BLaER1 treated with 17β-estradiol and CSF1 and Interleukin-3, amounts not matched to agents 10 nM and 100 nM (cell line): Measurements from ENCODE around the gene INPP5A.

Experiments used
- H3K27ac ChIP-seq, 11 experiments: shearing (Covaris generic); formaldehyde crosslinking; 2 replicates each; pipeline ENCODE4 v1.8.1; 2022
- H3K27me3 ChIP-seq, 11 experiments: shearing (Covaris generic); formaldehyde crosslinking; 2 replicates each; pipeline ENCODE4 v1.8.1; 2022
- H3K36me3 ChIP-seq, 11 experiments: shearing (Covaris generic); formaldehyde crosslinking; 2 replicates each; pipeline ENCODE4 v1.8.1; 2022
- H3K4me1 ChIP-seq, 10 experiments: shearing (Covaris generic); formaldehyde crosslinking; 2 replicates each; pipeline ENCODE4 v1.8.1; 2022
- H3K4me2 ChIP-seq, 11 experiments: shearing (Covaris generic); formaldehyde crosslinking; 2 replicates each; pipeline ENCODE4 v1.8.1; 2022
- H3K4me3 ChIP-seq, 10 experiments: shearing (Covaris generic); formaldehyde crosslinking; 2 replicates each; pipeline ENCODE4 v1.8.1; 2022
- H3K9ac ChIP-seq, 11 experiments: shearing (Covaris generic); formaldehyde crosslinking; 2 replicates each; pipeline ENCODE4 v1.8.1; 2022
- H3K9me3 ChIP-seq, 11 experiments: shearing (Covaris generic); formaldehyde crosslinking; replicated peaks in 1 of 11; 2 replicates each; pipeline ENCODE4 v1.8.1; 2022
- H4K20me1 ChIP-seq, 11 experiments: shearing (Covaris generic); formaldehyde crosslinking; 2 replicates each; pipeline ENCODE4 v1.8.1; 2022
- Cebpa-rat ChIP-seq, 11 experiments: shearing (Covaris generic); IDR thresholded peaks; 2 replicates each; pipeline ENCODE4 v1.8.1; 2022

The INPP5A gene

GRCh38 chr10:132528064-132528691 lies 9.4 kb upstream of the INPP5A start:
- no peaks in the 10 kb centered on the region for H3K4me1 ChIP-seq
- peaks cover 0 to 11% (median 0%) of the 10 kb centered on the region in 11 experiments; a peak in 1 of 22 replicates for H4K20me1 ChIP-seq
- no peak overlapping the region for H3K4me3 ChIP-seq
- no peak overlapping the region for H3K9ac ChIP-seq
- no peak overlapping the region for H3K4me2 ChIP-seq
- peaks cover 15 to 25% (median 20%) of the 10 kb centered on the region in 11 experiments for H3K9me3 ChIP-seq
- H3K27ac ChIP-seq, result no peak overlapping the region
- H3K27me3 ChIP-seq, result peaks cover 0 to 8% (median 0%) of the 10 kb centered on the region in 11 experiments; a peak in 1 of 22 replicates
- TF ChIP-seq Cebpa-rat (IDR thresholded peaks at IDR 0.05), result no peak
- peaks cover 0 to 5% (median 0%) of the 10 kb centered on the region in 11 experiments; a peak in 2 of 22 replicates for H3K36me3 ChIP-seq

DNA sequence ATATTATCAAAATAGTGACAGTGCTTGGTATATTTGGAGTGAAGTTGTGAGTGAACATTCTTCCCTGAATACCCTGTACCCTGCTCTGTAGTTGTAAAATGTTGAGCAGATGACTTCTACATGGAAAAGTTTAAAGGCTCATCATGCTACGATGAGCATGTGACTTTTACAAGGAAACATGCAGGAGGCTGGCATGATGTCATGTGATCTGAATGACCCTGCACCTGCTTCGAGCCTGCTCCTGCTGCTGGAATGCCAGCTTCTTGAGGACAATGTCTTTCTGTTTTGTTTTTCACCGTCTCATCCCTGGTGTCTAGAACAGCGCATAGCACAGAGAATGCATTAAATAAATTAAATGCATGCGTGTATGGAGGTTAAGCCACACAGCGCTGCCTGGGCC lies 5.4 kb upstream of the INPP5A start:
- H3K4me2 ChIP-seq, result no peak overlapping the region
- H4K20me1 ChIP-seq, result peaks cover 0 to 21% (median 0%) of the 10 kb centered on the region in 11 experiments; a peak in 6 of 22 replicates
- no peak overlapping the region for H3K4me3 ChIP-seq
- no peak overlapping the region for H3K27ac ChIP-seq
- peaks cover 0 to 5% (median 0%) of the 10 kb centered on the region in 11 experiments; a peak in 2 of 22 replicates for H3K36me3 ChIP-seq
- TF ChIP-seq Cebpa-rat (IDR thresholded peaks at IDR 0.05), result no peak
- H3K9me3 ChIP-seq, result peaks cover 15 to 25% (median 20%) of the 10 kb centered on the region in 11 experiments
- 0 out of 22 replicates have a peak, but pooled peaks cover 0 to 3% (median 0%) of the 10 kb centered on the region in 11 experiments for H3K27me3 ChIP-seq
- H3K9ac ChIP-seq, result no peak overlapping the region
- H3K4me1 ChIP-seq, result peaks cover 6 to 31% (median 27%) of the 10 kb centered on the region in 10 experiments

DNA sequence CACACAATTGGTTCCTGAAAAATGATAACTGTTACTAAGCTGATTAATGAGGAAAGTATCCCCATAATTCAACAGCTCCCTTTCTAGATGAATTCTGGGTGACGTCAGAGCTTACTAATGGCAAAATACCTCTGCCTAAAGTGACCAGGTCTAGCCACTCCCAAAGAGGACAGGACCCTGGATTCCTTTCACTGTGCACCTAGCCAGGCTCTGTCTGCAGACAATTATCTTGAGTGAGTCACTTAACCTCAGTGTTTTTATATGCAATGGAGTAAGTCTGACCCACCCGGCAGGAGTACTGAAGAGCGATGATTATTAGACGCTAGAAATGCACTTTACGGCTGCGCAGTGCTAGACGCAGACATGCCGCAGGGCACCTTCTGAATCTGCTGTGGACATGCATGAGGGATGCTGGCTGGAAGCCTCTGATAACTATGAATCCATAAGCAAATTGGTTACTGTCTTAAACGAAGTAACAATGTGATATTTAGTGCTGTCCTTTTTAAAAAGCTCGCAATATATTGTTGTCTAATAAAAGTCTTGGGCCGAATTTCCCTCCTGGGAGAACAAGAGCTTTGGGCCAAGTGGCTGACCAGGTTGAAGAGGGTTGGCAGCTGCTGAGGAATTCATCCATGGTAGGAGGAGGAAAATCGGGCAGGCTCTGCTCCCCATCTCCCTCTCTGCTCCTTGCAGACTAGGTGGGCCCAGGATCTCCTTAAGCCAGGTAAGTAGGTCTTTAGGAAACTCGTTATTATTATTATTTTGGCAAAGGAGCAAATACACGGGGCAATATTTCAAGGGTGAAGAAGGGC lies 4.6 kb upstream of the INPP5A start:
- Histone ChIP-seq H3K4me2 (no peak overlapping the region), H4K20me1 (peaks cover 0 to 22% (median under 1%) of the 10 kb centered on the region in 11 experiments; a peak in 10 of 22 replicates), H3K4me3 (no peak overlapping the region), H3K9me3 (peaks cover 15 to 25% (median 20%) of the 10 kb centered on the region in 11 experiments), H3K9ac (no peak overlapping the region), H3K27ac (no peak overlapping the region), H3K27me3 (0 out of 22 replicates have a peak, but pooled peaks cover 0 to 3% (median 0%) of the 10 kb centered on the region in 11 experiments), H3K4me1 (peaks cover 6 to 31% (median 27%) of the 10 kb centered on the region in 10 experiments), H3K36me3 (peaks cover 0 to 5% (median 0%) of the 10 kb centered on the region in 11 experiments; a peak in 2 of 22 replicates)
- no peak for TF ChIP-seq Cebpa-rat (IDR thresholded peaks at IDR 0.05)

GRCh38 chr10:132533571-132534260 lies 3.9 kb upstream of the INPP5A start:
- Histone ChIP-seq H3K4me3 (no peak overlapping the region), H3K27me3 (no peaks in the 10 kb centered on the region), H3K27ac (no peak overlapping the region), H3K4me1 (peaks cover 13 to 36% (median 34%) of the 10 kb centered on the region in 10 experiments), H4K20me1 (peaks cover 0 to 30% (median 9%) of the 10 kb centered on the region in 11 experiments; a peak in 18 of 22 replicates), H3K9me3 (peaks cover 15 to 25% (median 20%) of the 10 kb centered on the region in 11 experiments), H3K36me3 (peaks cover 0 to 5% (median 0%) of the 10 kb centered on the region in 11 experiments; a peak in 2 of 22 replicates), H3K4me2 (0 out of 22 replicates have a peak overlapping the region, but pooled peaks of 1 of the 11 experiments have one; percentile 98), H3K9ac (no peak overlapping the region)
- TF ChIP-seq Cebpa-rat (IDR thresholded peaks at IDR 0.05), result no peak

DNA sequence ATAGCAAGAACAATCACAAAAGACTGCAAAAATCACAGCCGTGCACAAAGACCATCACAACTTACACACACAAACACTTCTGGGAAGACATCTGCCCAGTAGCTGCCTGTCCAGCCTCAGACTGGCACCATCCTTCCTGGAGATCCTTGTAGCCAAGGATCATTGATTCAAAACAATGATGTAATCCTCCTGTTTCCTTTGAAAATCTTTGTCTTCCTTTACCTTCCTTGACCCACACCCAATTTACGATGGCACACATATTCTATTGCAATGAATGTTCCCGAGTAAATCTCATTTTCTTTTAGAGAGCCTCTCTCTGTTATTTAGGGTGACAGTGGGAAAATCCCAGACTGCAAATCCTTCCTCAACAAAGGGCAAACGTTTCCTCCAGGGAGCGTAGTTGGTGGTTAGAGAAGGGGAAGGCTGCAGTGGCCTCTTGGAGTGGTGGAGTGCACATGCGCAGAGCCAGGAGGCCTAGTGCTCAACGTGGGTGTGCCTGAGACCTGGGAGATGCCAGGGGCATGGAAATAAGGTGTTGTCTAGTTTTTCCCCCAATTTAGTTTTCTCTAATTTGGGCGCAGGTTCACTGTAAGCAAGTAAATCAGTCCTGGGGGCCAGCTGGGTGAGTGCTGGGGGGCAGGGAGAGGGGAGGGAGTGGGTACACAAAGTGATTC lies 3.1 kb upstream of the INPP5A start:
- Histone ChIP-seq H3K4me2 (peak overlapping the region in 10 of 11 experiments; percentile 24 to 100 (median 91); a peak in 15 of 22 replicates), H3K9ac (no peak overlapping the region), H3K36me3 (peaks cover 0 to 5% (median 0%) of the 10 kb centered on the region in 11 experiments; a peak in 2 of 22 replicates), H3K27me3 (no peaks in the 10 kb centered on the region), H3K4me3 (no peak overlapping the region), H4K20me1 (peaks cover 0 to 38% (median 16%) of the 10 kb centered on the region in 11 experiments; a peak in 18 of 22 replicates), H3K4me1 (peaks cover 21 to 44% (median 41%) of the 10 kb centered on the region in 10 experiments), H3K9me3 (peaks cover 15 to 25% (median 20%) of the 10 kb centered on the region in 11 experiments), H3K27ac (no peak overlapping the region)
- no peak for TF ChIP-seq Cebpa-rat (IDR thresholded peaks at IDR 0.05)

DNA sequence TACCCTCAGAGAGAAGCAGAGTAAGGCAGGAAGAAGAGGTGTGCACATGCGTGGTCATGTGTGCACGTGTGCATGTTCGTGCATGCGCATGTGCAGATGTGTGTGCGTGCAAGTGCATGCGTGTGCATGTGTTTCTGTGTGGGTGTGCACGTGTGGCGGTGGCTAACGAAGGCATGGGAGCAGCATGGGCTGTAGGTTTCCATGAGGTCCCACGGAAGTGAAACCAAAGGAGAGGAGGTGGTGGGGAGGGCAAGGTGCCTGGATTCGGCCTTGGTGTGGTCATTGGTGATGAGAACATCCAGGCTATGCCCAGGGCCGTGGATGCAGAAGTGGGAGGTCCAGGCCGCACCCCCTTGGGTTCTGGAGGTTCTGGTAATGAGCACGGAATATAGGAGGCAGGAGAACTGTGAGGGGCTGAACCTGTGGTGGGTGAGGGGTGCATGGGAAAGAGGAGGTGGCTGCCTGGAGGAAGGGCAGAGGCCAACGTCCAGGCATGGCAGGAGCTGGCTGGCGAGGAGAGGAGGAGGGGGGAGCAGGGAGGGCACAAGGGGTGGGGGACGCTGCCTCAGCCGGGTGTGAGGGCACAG lies 2.4 kb upstream of the INPP5A start:
- peaks cover 0 to 5% (median 0%) of the 10 kb centered on the region in 11 experiments; a peak in 2 of 22 replicates for H3K36me3 ChIP-seq
- H3K27ac ChIP-seq, result no peak overlapping the region
- peaks cover 15 to 25% (median 20%) of the 10 kb centered on the region in 11 experiments for H3K9me3 ChIP-seq
- H3K4me1 ChIP-seq, result peaks cover 27 to 50% (median 47%) of the 10 kb centered on the region in 10 experiments
- H3K9ac ChIP-seq, result no peak overlapping the region
- H3K27me3 ChIP-seq, result no peaks in the 10 kb centered on the region
- 0 out of 20 replicates have a peak overlapping the region, but pooled peaks of 1 of the 10 experiments have one; percentile 10 for H3K4me3 ChIP-seq
- H4K20me1 ChIP-seq, result peaks cover under 1 to 44% (median 22%) of the 10 kb centered on the region in 11 experiments; a peak in 20 of 22 replicates
- no peak for TF ChIP-seq Cebpa-rat (IDR thresholded peaks at IDR 0.05)
- peak overlapping the region in 9 of 11 experiments; percentile 28 to 100 (median 97); a peak in 17 of 22 replicates for H3K4me2 ChIP-seq

- H3K4me1 ChIP-seq, result peaks cover 40 to 62% (median 59%) of the 10 kb centered on the region in 10 experiments
- peak overlapping the region; percentile 77 to 90 (median 85) for H3K9ac ChIP-seq
- no peak for TF ChIP-seq Cebpa-rat (IDR thresholded peaks at IDR 0.05)
- peak overlapping the region; percentile 34 to 91 (median 85); a peak in 21 of 22 replicates for H3K27ac ChIP-seq
- peak overlapping the region; percentile 89 to 100 (median 98) for H3K4me2 ChIP-seq
- H3K4me3 ChIP-seq, result peak overlapping the region; percentile 67 to 84 (median 76)
- peaks cover 13 to 56% (median 34%) of the 10 kb centered on the region in 11 experiments; a peak in 21 of 22 replicates for H4K20me1 ChIP-seq
- H3K36me3 ChIP-seq, result peaks cover 0 to 6% (median 0%) of the 10 kb centered on the region in 11 experiments; a peak in 3 of 22 replicates
- H3K9me3 ChIP-seq, result peaks cover 7 to 15% (median 12%) of the 10 kb centered on the region in 11 experiments
- H3K27me3 ChIP-seq, result 0 out of 22 replicates have a peak, but pooled peaks cover 0 to 4% (median 0%) of the 10 kb centered on the region in 11 experiments
Measured at GRCh38 chr10:132536241-132536876, 1.2 kb upstream of the INPP5A start.
